Mucosa of gallbladder (tissue), 1 donor: Measurements from ENCODE around the gene NPAS1. TPM values are rescaled to one million over a fixed set of nuclear protein-coding genes. Genes with fewer than 3 reads are reported as not detected.

ENCODE experiments used
- DNase-seq: peaks from one replicate; pipeline ENCODE4 v3.0.0-alpha.2; 2020; ENCODE audit warnings: low spot score
- total RNA-seq: library from RNA; stranded (reverse); gene quantifications from one replicate; pipeline ENCODE4 v1.2.1, GENCODE V29; 2021
- donor health status: DM: no; HTN: no; CAD: no.

The NPAS1 gene
- total RNA-seq, 1 donor from 2014 or later: 0.40 TPM

- DNase-seq: no peak
Measured at GRCh38 chr19:47081095-47081494, 61.5 kb downstream of the NPAS1 start.

DNA sequence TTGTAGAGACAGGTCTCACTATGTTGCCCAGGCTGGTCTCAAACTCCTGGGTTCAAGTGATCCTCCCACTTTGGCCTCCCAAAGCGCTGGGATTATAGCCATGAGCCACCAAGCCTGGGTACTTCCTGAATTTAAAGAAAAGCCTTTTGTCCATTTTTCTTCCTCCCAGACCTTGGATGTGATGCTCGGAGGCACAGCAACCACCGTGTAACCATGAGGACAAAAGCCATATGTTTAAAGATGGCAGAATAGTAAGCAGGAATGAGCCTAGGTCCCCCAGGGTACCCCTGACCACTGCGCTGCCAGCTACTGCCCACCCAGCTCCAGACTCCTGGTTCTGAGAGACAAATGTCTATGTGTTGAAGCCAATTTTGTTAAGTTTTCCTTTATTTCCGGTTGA lies 62.9 kb downstream of the NPAS1 start:
- no peak for DNase-seq

- no peak for DNase-seq
Measured at GRCh38 chr19:47084879-47085439, 65.3 kb downstream of the NPAS1 start.

DNA sequence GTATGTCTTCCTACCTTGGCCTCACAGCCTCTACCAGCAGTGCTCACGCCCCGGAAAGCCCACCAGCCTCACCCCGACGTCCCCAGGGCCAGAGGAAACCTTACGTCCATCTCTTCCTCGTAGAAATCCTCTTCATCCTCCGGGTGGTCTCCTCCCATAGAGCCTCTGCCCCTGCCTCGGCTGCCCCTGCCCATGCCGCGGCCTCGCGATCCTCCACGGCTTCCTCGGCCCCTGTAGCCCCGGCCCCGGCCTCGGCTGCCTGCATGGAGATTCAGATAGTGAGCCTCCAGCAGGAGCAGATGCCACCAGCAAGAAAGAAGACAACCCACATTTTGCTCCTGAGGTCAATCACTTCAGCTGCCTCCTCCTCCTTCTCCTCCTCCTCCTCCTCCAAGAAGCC lies 66.6 kb downstream of the NPAS1 start:
- DNase-seq: no peak

- no peak for DNase-seq
Measured at GRCh38 chr19:47089767-47090350, 70.2 kb downstream of the NPAS1 start.

DNA sequence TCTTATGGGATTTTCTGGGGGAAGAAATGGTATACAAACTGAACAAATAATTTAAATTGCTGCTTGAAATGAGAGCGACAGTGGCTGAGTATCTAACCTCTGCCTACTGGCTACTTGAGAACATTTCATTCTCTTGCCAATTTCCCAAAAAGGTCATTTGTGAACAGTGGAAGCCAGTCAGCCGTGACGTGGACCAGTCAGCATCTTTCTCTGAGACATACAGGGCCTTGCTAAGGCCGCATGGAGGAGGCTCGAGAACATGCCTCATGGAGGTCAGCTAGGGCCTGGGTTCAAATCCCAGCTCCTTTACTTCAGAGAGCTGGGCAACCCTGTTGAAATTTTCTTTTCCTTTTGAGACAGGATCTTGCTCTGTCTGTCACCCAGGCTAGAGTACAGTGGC lies 73.6 kb downstream of the NPAS1 start:
- no peak for DNase-seq

DNA sequence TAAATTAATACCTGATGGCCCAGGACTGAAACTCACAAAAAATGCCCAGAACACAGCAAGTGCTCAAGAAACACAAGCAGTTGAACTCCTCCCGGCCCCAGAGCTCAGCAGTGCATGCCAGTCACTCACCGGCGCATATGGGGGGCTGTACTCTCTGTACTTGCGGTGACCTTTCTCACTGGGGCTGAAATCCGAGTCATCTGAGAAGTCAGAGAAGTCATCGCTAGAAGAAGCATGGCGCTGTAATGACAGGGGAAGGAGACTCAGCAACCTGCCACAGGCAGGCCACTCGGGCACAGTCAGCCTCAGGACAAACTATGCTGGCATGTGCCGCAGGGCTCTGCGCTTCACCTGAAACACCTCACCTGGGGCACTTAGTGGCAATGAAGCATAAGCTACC lies 74.2 kb downstream of the NPAS1 start:
- no peak for DNase-seq

DNA sequence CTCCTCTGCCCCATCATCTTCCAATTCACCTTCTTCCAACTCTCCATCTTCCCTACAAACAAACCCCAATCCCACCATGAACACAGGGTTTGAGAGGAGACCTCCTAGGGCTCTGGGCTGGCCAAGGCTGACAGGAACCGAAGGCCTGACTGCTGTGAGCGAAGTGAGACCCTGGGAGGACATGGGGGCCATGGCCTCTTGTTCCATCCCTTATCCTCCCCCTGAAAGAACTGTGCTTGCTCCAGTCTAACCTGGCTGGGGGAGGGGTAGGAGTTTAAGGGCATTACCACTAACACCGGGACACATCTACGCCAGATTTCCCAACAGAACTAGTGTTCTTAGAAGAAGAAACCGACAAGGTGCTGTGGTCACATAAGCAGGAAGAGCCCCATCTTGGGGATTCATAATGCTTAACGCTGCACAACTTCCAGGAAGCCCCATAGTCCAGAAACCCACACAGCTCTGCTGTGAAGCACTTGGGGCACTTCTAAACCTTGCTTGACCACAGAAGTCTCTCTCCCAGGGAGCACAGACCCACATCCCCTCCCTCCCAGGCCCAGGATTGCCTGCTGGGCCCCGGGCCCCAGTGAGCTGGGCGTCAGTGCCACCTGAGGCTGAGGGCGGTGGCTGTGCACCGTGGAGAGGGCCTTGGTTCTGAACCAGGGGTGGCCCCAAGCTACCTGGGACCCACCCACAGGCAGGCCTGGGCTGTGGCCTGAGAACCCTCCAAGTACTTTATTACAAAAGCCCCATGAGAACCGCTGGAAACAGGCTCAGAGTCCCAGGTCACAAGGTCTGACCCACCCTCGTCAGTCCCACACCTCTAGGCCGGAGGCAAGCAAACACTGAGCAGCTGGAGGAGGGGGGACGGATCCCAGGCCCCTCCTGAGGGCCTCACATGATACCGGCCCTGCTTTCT lies 75.2 kb downstream of the NPAS1 start:
- DNase-seq: no peak

Other genes with a start within 250 kb of the NPAS1 start
- 105 TPM for gene SLC1A5, start 231.2 kb upstream of the NPAS1 start, total RNA-seq
- gene AP2S1, start 169.0 kb upstream of the NPAS1 start, total RNA-seq: 125 TPM
- gene ARHGAP35, start 158.8 kb upstream of the NPAS1 start, total RNA-seq: 60.1 TPM
- 40.4 TPM for gene TMEM160, start 28.8 kb downstream of the NPAS1 start, total RNA-seq
- gene ZC3H4, start 93.9 kb downstream of the NPAS1 start, total RNA-seq: 45.1 TPM
- gene SAE1, start 111.0 kb downstream of the NPAS1 start, total RNA-seq: 57.4 TPM
- gene BBC3, start 211.4 kb downstream of the NPAS1 start, total RNA-seq: 11.2 TPM
- 32.5 TPM for gene CCDC9, start 236.7 kb downstream of the NPAS1 start, total RNA-seq